HEK293 (cell line): ENCODE results near the gene HEATR3.
A peak's percentile ranks its signal among the peaks of the same experiment; 100 is the strongest.

ENCODE experiments used
- CTCF ChIP-seq: fragments of 450-650 bp; formaldehyde crosslinking; IDR thresholded peaks from 2 replicates; pipeline ENCODE4 v1.5.1; 2016; ENCODE audit warnings: missing biosample characterization, missing genetic modification characterization
- ELK4 ChIP-seq: IDR thresholded peaks from 2 replicates; pipeline ENCODE4 v1.6.1; 2011; ENCODE audit warnings: mild to moderate bottlenecking, low read depth, low read length, borderline replicate concordance
- GLIS1 ChIP-seq: fragments of 450-650 bp; formaldehyde crosslinking; IDR thresholded peaks from 2 replicates; pipeline ENCODE4 v1.5.1; 2016; ENCODE audit warnings: missing biosample characterization, missing genetic modification characterization
- MZF1 ChIP-seq: fragments of 450-650 bp; formaldehyde crosslinking; IDR thresholded peaks from 2 replicates; pipeline ENCODE4 v1.5.1; 2017; ENCODE audit warnings: missing biosample characterization, missing genetic modification characterization, borderline replicate concordance
- OSR2 ChIP-seq: fragments of 450-650 bp; formaldehyde crosslinking; IDR thresholded peaks from 2 replicates; pipeline ENCODE4 v1.5.1; 2016; ENCODE audit warnings: missing biosample characterization, missing genetic modification characterization
- PRDM6 ChIP-seq: fragments of 450-650 bp; formaldehyde crosslinking; IDR thresholded peaks from 2 replicates; pipeline ENCODE4 v1.5.1; 2017; ENCODE audit warnings: missing biosample characterization, missing genetic modification characterization
- SCRT1 ChIP-seq: fragments of 450-650 bp; formaldehyde crosslinking; IDR thresholded peaks from 2 replicates; pipeline ENCODE4 v1.5.1; 2016; ENCODE audit warnings: missing biosample characterization, missing genetic modification characterization, borderline replicate concordance
- SCRT2 ChIP-seq: fragments of 450-650 bp; formaldehyde crosslinking; IDR thresholded peaks from 2 replicates; pipeline ENCODE4 v1.5.1; 2016; ENCODE audit warnings: missing biosample characterization, missing genetic modification characterization
- SETDB1 ChIP-seq: IDR thresholded peaks from one replicate; pipeline ENCODE4 v1.6.1; 2017; ENCODE audit warnings: mild to moderate bottlenecking, low read length, moderate library complexity, mixed read lengths; ENCODE audit not compliant: insufficient read length
- TSHZ1 ChIP-seq: fragments of 450-650 bp; formaldehyde crosslinking; IDR thresholded peaks from 2 replicates; pipeline ENCODE4 v1.5.1; 2016; ENCODE audit warnings: missing biosample characterization, missing genetic modification characterization, borderline replicate concordance
- ZBTB26 ChIP-seq: fragments of 450-650 bp; formaldehyde crosslinking; optimal IDR thresholded peaks from 2 replicates; pipeline ENCODE3; 2016; ENCODE audit warnings: missing biosample characterization, mild to moderate bottlenecking, missing genetic modification characterization
- ZNF114 ChIP-seq: fragments of 450-650 bp; formaldehyde crosslinking; IDR thresholded peaks from 2 replicates; pipeline ENCODE4 v1.5.0; 2017; ENCODE audit warnings: missing biosample characterization, missing genetic modification characterization
- ZNF133 ChIP-seq: fragments of 450-650 bp; formaldehyde crosslinking; IDR thresholded peaks from 2 replicates; pipeline ENCODE4 v1.5.1; 2016; ENCODE audit warnings: missing biosample characterization, missing genetic modification characterization
- ZNF423 ChIP-seq: fragments of 450-650 bp; formaldehyde crosslinking; IDR thresholded peaks from 2 replicates; pipeline ENCODE4 v1.5.1; 2016; ENCODE audit warnings: missing biosample characterization, missing genetic modification characterization
- ZNF518A ChIP-seq: fragments of 450-650 bp; formaldehyde crosslinking; conservative IDR thresholded peaks from 2 replicates; pipeline ENCODE4 v1.5.1; 2016; ENCODE audit warnings: low read depth, missing biosample characterization, missing genetic modification characterization
- ZNF621 ChIP-seq: fragments of 450-650 bp; formaldehyde crosslinking; IDR thresholded peaks from 2 replicates; pipeline ENCODE4 v1.5.1; 2017; ENCODE audit warnings: missing biosample characterization, missing genetic modification characterization
- ZNF658 ChIP-seq: fragments of 450-650 bp; formaldehyde crosslinking; IDR thresholded peaks from 2 replicates; pipeline ENCODE4; 2016; ENCODE audit warnings: missing biosample characterization, missing genetic modification characterization
- ZNF670 ChIP-seq: fragments of 450-650 bp; formaldehyde crosslinking; IDR thresholded peaks from 2 replicates; pipeline ENCODE4 v1.5.1; 2016; ENCODE audit warnings: missing biosample characterization, missing genetic modification characterization, low read depth
- ZNF76 ChIP-seq: fragments of 450-650 bp; formaldehyde crosslinking; IDR thresholded peaks from 2 replicates; pipeline ENCODE4; 2016; ENCODE audit warnings: low read depth, missing biosample characterization, missing genetic modification characterization, borderline replicate concordance
- ZNF785 ChIP-seq: fragments of 450-650 bp; formaldehyde crosslinking; IDR thresholded peaks from 2 replicates; pipeline ENCODE4 v1.5.1; 2016; ENCODE audit warnings: missing biosample characterization, missing genetic modification characterization
- ZNF843 ChIP-seq: fragments of 450-650 bp; formaldehyde crosslinking; IDR thresholded peaks from 2 replicates; pipeline ENCODE4 v1.5.1; 2016; ENCODE audit warnings: missing biosample characterization, missing genetic modification characterization
- ZXDB ChIP-seq: fragments of 450-650 bp; formaldehyde crosslinking; IDR thresholded peaks from 2 replicates; pipeline ENCODE4 v1.5.1; 2016; ENCODE audit warnings: missing biosample characterization, missing genetic modification characterization

HEATR3 gene

GRCh38 chr16:50152807-50153595 lies 87.2 kb downstream of the HEATR3 start, which contains the start of gene TENT4B (continued):
- TF ChIP-seq ZNF518A (tag by site-specific recombination) (no peak), MZF1 (tag by site-specific recombination) (no peak), ZNF658 (tag by site-specific recombination) (no peak), ZNF133 (tag by site-specific recombination) (no peak), CTCF (tag by site-specific recombination) (peak; percentile 8; the same call in 1 of the 2 replicates), ZNF670 (no peak), OSR2 (tag by site-specific recombination) (no peak), ZNF843 (tag by site-specific recombination) (no peak), ZNF76 (peak; percentile 71; the same call in 1 of the 2 replicates), ZNF621 (tag by site-specific recombination) (no peak), ZNF785 (tag by site-specific recombination) (peak; percentile 55; the same call in 1 of the 2 replicates), ZXDB (tag by site-specific recombination) (peak; percentile 90), PRDM6 (no peak), SCRT2 (tag by site-specific recombination) (no peak), ZNF423 (tag by site-specific recombination) (no peak), ELK4 (no peak), ZNF114 (no peak), TSHZ1 (no peak), ZBTB26 (peak; percentile 74), SETDB1 (no peak), SCRT1 (tag by site-specific recombination) (no peak), GLIS1 (tag by site-specific recombination) (peak; percentile 82)
